Rectal smooth muscle tissue (tissue), 1 donor: ENCODE data around the gene RUNDC3A.
A peak's percentile ranks its signal among the peaks of the same experiment; 100 is the strongest.
"Not testable (repeated sequence)": the region's sequence is repeated elsewhere in the genome, so short reads cannot be mapped to it uniquely, and the experiment has no call there.

ENCODE experiments used
- H3K27ac ChIP-seq: one replicate; pipeline ENCODE4 v1.7.0; 2013; ENCODE audit warnings: low read depth, low read length, inconsistent platforms
- H3K27me3 ChIP-seq: one replicate; pipeline ENCODE4 v1.7.0; 2013; ENCODE audit warnings: low read length; ENCODE audit not compliant: control insufficient read depth, insufficient read depth
- H3K36me3 ChIP-seq: one replicate; pipeline ENCODE4 v1.7.0; 2013; ENCODE audit warnings: low read length; ENCODE audit not compliant: control insufficient read depth, insufficient read depth
- H3K4me1 ChIP-seq: one replicate; pipeline ENCODE4 v1.7.0; 2013; ENCODE audit warnings: low read length; ENCODE audit not compliant: control insufficient read depth, insufficient read depth
- H3K4me3 ChIP-seq: one replicate; pipeline ENCODE4 v1.7.0; 2013; ENCODE audit warnings: low read length
- H3K9ac ChIP-seq: one replicate; pipeline ENCODE4 v1.7.0; 2013; ENCODE audit warnings: low read length

Gene RUNDC3A

GRCh38 chr17:44361292-44362260 lies 53.2 kb downstream of the RUNDC3A start:
- Histone ChIP-seq H3K4me3 (no peak overlapping the region), H3K9ac (no peak overlapping the region), H3K4me1 (no peaks in the 10 kb centered on the region), H3K27ac (no peak overlapping the region), H3K27me3 (peaks cover 5% of the 10 kb centered on the region), H3K36me3 (no peaks in the 10 kb centered on the region)

- H3K4me3 ChIP-seq, result no peak overlapping the region
- H3K36me3 ChIP-seq, result no peaks in the 10 kb centered on the region
- no peak overlapping the region for H3K27ac ChIP-seq
- H3K27me3 ChIP-seq, result peaks cover 5% of the 10 kb centered on the region
- no peaks in the 10 kb centered on the region for H3K4me1 ChIP-seq
- no peak overlapping the region for H3K9ac ChIP-seq
Measured at GRCh38 chr17:44362459-44362948, 54.1 kb downstream of the RUNDC3A start.

- no peaks in the 10 kb centered on the region for H3K4me1 ChIP-seq
- peak overlapping the region; percentile 64 for H3K4me3 ChIP-seq
- H3K9ac ChIP-seq, result no peak overlapping the region
- H3K27ac ChIP-seq, result no peak overlapping the region
- H3K36me3 ChIP-seq, result no peaks in the 10 kb centered on the region
- peaks cover 5% of the 10 kb centered on the region for H3K27me3 ChIP-seq
Measured at GRCh38 chr17:44362949-44363612, 54.7 kb downstream of the RUNDC3A start.

GRCh38 chr17:44363613-44364159 lies 55.3 kb downstream of the RUNDC3A start, which contains the start of gene FAM171A2:
TSS of gene FAM171A2 (minus strand) at chr17:44363853. CDS start at chr17:44363714, 139 bp downstream.
- Histone ChIP-seq H3K27me3 (peaks cover 5% of the 10 kb centered on the region), H3K4me1 (no peaks in the 10 kb centered on the region), H3K9ac (no peak within 1 kb of the TSS), H3K27ac (no peak within 1 kb of the TSS), H3K4me3 (peak within 1 kb of the TSS; percentile 64), H3K36me3 (no peaks in the 10 kb centered on the region)

- H3K4me3 ChIP-seq, H3K4me1 ChIP-seq, H3K9ac ChIP-seq, H3K27ac ChIP-seq, H3K36me3 ChIP-seq, H3K27me3 ChIP-seq: not testable (repeated sequence)
Measured at GRCh38 chr17:44365051-44365450, 56.6 kb downstream of the RUNDC3A start.

GRCh38 chr17:44367231-44367979 lies 59.0 kb downstream of the RUNDC3A start:
- Histone ChIP-seq H3K36me3 (no peaks in the 10 kb centered on the region), H3K9ac (no peak overlapping the region), H3K4me3 (no peak overlapping the region), H3K27me3 (peaks cover 2% of the 10 kb centered on the region), H3K4me1 (no peaks in the 10 kb centered on the region), H3K27ac (no peak overlapping the region)
